HepG2 (cell line): ENCODE results near the gene SALL4. TPM values are rescaled to one million over a fixed set of nuclear protein-coding genes. Genes with fewer than 3 reads are reported as not detected.

ENCODE experiments used
- CC2D1A ChIP-seq: sonication (generic); formaldehyde crosslinking; IDR thresholded peaks from 2 replicates; pipeline ENCODE4 v1.8.1; 2023; ENCODE audit warnings: mild to moderate bottlenecking, missing genetic modification reagents
- FOSL2 ChIP-seq: sonication (generic); formaldehyde crosslinking; IDR thresholded peaks from 2 replicates; pipeline ENCODE4 v1.4.0; 2020; ENCODE audit warnings: missing genetic modification reagents
- PRDM4 ChIP-seq: sonication (generic); formaldehyde crosslinking; IDR thresholded peaks from 2 replicates; pipeline ENCODE4 v1.9.0; 2021; ENCODE audit warnings: missing genetic modification reagents, borderline replicate concordance
- STAG1 ChIP-seq: sonication (generic); formaldehyde crosslinking; IDR thresholded peaks from 2 replicates; pipeline ENCODE4 v1.4.0; 2020; ENCODE audit warnings: missing genetic modification reagents
- TBL1XR1 ChIP-seq: fragments of 150-350 bp; IDR thresholded peaks from 2 replicates; pipeline ENCODE4 v1.6.1; 2014; ENCODE audit warnings: borderline replicate concordance, low read length; ENCODE audit not compliant: partially characterized antibody
- ZKSCAN8 ChIP-seq: IDR thresholded peaks from 2 replicates; pipeline ENCODE4 v1.6.1; 2016; ENCODE audit warnings: borderline replicate concordance, missing genetic modification reagents, missing compliant biosample characterization
- ZMAT5 ChIP-seq: sonication (generic); formaldehyde crosslinking; IDR thresholded peaks from 2 replicates; pipeline ENCODE4 v1.5.0; 2020; ENCODE audit warnings: mild to moderate bottlenecking, low read depth, missing genetic modification reagents, borderline replicate concordance
- ZNF24 ChIP-seq: fragments of 450-650 bp; IDR thresholded peaks from 2 replicates; pipeline ENCODE4 v1.6.1; 2017; ENCODE audit warnings: antibody characterized with exemption, mild to moderate bottlenecking
- ZNF264 ChIP-seq: sonication (generic); formaldehyde crosslinking; IDR thresholded peaks from 2 replicates; pipeline ENCODE4 v1.4.0; 2020; ENCODE audit warnings: missing genetic modification reagents
- ZNF362 ChIP-seq: sonication (generic); formaldehyde crosslinking; IDR thresholded peaks from 2 replicates; pipeline ENCODE4 v1.4.0; 2020; ENCODE audit warnings: missing genetic modification reagents, mild to moderate bottlenecking, borderline replicate concordance
- ZNF512 ChIP-seq: sonication (generic); formaldehyde crosslinking; IDR thresholded peaks from 2 replicates; pipeline ENCODE4 v1.4.0; 2020; ENCODE audit warnings: mild to moderate bottlenecking, missing genetic modification reagents
- ZNF550 ChIP-seq: sonication (generic); formaldehyde crosslinking; IDR thresholded peaks from 2 replicates; pipeline ENCODE4 v1.4.0; 2020; ENCODE audit warnings: mild to moderate bottlenecking, missing genetic modification reagents, borderline replicate concordance
- ZNF761 ChIP-seq: sonication (generic); formaldehyde crosslinking; conservative IDR thresholded peaks from 2 replicates; pipeline ENCODE4 v1.4.0; 2020; ENCODE audit warnings: mild to moderate bottlenecking, missing genetic modification reagents
- polyA plus RNA-seq, 8 experiments: library from polyadenylated mRNA; depleted of rRNA in 3 of 8; stranded (reverse) in 7 of 8; unstranded in 1 of 8; fragments of >200 nt; fragmentation: Illumina TruSeq in 4 of 8; extraction: Trizol in 4 of 8; gene quantifications; 2 replicates each; pipeline versions ENCODE4 v1.2.1 to v1.2.3, GENCODE V29; 2011 to 2016; ENCODE audit warnings: low read depth in 4 of 8, missing spikeins in 1 of 8, mixed read lengths in 1 of 8; ENCODE audit not compliant: insufficient read depth in 1 of 8
- total RNA-seq, 5 experiments: library from RNA; depleted of rRNA; stranded (reverse); fragments of >200 nt; fragmentation: Illumina TruSeq; extraction: Trizol; gene quantifications; 2 replicates each; pipeline ENCODE4 v1.2.3, GENCODE V29; 2016; ENCODE audit warnings: low read depth in 1 of 5
- TF ChIP-seq, protein P1 (sequence below): IDR thresholded peaks from 2 replicates; pipeline ENCODE4 v1.6.1; 2016; ENCODE audit warnings: missing compliant biosample characterization, missing genetic modification reagents, borderline replicate concordance
- TF ChIP-seq, protein P2 (sequence below): fragments of 450-650 bp; IDR thresholded peaks from 2 replicates; pipeline ENCODE4 v1.6.1; 2017; ENCODE audit warnings: mild to moderate bottlenecking
- TF ChIP-seq, protein P3 (sequence below): sonication (generic); formaldehyde crosslinking; conservative IDR thresholded peaks from 2 replicates; pipeline ENCODE4 v1.4.0; 2020; ENCODE audit warnings: missing genetic modification reagents

SALL4 gene
- total and polyA plus RNA-seq, 2 of the 13 experiments (the other 11 are each of a cell fraction or from before 2014, with no cell fraction given): 0.33 to 1.8 TPM

- TF ChIP-seq PRDM4 (CRISPR knock-in tag) (no peak), ZNF550 (CRISPR knock-in tag) (no peak), FOSL2 (CRISPR knock-in tag) (0 out of 2 replicates have a peak, but pooled peaks have one; percentile 7), ZNF264 (no peak), ZNF24 (no peak), ZNF761 (CRISPR knock-in tag) (peak; percentile 59; the same call in 1 of the 2 replicates), ZMAT5 (CRISPR knock-in tag) (no peak), CC2D1A (CRISPR knock-in tag) (no peak), TBL1XR1 (peak; percentile 31), ZNF512 (no peak), ZKSCAN8 (peak; percentile 53), ZNF362 (CRISPR knock-in tag) (peak; percentile 75), STAG1 (peak; percentile 16; the same call in 1 of the 2 replicates)
- TF ChIP-seq, protein P1, sequence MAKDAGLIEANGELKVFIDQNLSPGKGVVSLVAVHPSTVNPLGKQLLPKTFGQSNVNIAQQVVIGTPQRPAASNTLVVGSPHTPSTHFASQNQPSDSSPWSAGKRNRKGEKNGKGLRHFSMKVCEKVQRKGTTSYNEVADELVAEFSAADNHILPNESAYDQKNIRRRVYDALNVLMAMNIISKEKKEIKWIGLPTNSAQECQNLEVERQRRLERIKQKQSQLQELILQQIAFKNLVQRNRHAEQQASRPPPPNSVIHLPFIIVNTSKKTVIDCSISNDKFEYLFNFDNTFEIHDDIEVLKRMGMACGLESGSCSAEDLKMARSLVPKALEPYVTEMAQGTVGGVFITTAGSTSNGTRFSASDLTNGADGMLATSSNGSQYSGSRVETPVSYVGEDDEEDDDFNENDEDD (CRISPR knock-in tag): peak; percentile 71; the same call in 1 of the 2 replicates
- TF ChIP-seq, protein P2, sequence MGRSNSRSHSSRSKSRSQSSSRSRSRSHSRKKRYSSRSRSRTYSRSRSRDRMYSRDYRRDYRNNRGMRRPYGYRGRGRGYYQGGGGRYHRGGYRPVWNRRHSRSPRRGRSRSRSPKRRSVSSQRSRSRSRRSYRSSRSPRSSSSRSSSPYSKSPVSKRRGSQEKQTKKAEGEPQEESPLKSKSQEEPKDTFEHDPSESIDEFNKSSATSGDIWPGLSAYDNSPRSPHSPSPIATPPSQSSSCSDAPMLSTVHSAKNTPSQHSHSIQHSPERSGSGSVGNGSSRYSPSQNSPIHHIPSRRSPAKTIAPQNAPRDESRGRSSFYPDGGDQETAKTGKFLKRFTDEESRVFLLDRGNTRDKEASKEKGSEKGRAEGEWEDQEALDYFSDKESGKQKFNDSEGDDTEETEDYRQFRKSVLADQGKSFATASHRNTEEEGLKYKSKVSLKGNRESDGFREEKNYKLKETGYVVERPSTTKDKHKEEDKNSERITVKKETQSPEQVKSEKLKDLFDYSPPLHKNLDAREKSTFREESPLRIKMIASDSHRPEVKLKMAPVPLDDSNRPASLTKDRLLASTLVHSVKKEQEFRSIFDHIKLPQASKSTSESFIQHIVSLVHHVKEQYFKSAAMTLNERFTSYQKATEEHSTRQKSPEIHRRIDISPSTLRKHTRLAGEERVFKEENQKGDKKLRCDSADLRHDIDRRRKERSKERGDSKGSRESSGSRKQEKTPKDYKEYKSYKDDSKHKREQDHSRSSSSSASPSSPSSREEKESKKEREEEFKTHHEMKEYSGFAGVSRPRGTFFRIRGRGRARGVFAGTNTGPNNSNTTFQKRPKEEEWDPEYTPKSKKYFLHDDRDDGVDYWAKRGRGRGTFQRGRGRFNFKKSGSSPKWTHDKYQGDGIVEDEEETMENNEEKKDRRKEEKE: no peak
- TF ChIP-seq, protein P3, sequence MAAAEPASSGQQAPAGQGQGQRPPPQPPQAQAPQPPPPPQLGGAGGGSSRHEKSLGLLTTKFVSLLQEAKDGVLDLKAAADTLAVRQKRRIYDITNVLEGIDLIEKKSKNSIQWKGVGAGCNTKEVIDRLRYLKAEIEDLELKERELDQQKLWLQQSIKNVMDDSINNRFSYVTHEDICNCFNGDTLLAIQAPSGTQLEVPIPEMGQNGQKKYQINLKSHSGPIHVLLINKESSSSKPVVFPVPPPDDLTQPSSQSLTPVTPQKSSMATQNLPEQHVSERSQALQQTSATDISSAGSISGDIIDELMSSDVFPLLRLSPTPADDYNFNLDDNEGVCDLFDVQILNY (CRISPR knock-in tag): no peak; the same call in 1 of the 2 replicates
These were observed 35.1 kb downstream of the SALL4 start (continued) for GRCh38 chr20:51766994-51767866.
